ENCODE results near the gene TIGD4. TPM values are rescaled to one million over a fixed set of nuclear protein-coding genes. Genes with fewer than 3 reads are reported as not detected.

The TIGD4 gene
- total and polyA plus RNA-seq, 4 donors = 0.02 to 0.42 (median 0.23) TPM

GRCh38 chr4:152824561-152824960 lies 45.0 kb upstream of the TIGD4 start (continued):
- no peak for TF ChIP-seq JUND (IDR thresholded peaks at IDR 0.05)

GRCh38 chr4:152822323-152822722 lies 42.8 kb upstream of the TIGD4 start:
- Histone ChIP-seq H3K4me1 (ENCODE audit: control insufficient read depth in 4 of 4, insufficient read depth in 4 of 4, low read length in 3 of 4) (no peaks in the 10 kb centered on the region), H3K9me3 (ENCODE audit: control insufficient read depth in 4 of 4, low read length in 3 of 4) (no peaks in the 10 kb centered on the region), H3K36me3 (ENCODE audit: control insufficient read depth in 4 of 4, insufficient read depth in 3 of 4, low read depth in 1 of 4, low read length in 3 of 4) (no peaks in the 10 kb centered on the region), H3K4me3 (ENCODE audit: low read depth in 1 of 3, low read length in 3 of 3) (no peak overlapping the region), H3K27me3 (ENCODE audit: control insufficient read depth in 4 of 4, insufficient read depth in 4 of 4, low read length in 3 of 4) (no peaks in the 10 kb centered on the region), H3K9ac (ENCODE audit: low read depth in 1 of 2, low read length in 2 of 2) (no peak overlapping the region), H3K27ac (ENCODE audit: low read depth in 1 of 2, low read length in 2 of 2) (no peak overlapping the region)
- TF ChIP-seq EGR1 (IDR thresholded peaks at IDR 0.05; ENCODE audit: low read depth in 2 of 2) = no peak
- TF ChIP-seq JUND (IDR thresholded peaks at IDR 0.05) = no peak
- WGBS = 97% methylated on average over 1 of the region's 1 CpG
- no peak for DNase-seq (ENCODE audit: low spot score)

- Histone ChIP-seq H3K9me3 (ENCODE audit: control insufficient read depth in 4 of 4, low read length in 3 of 4) (no peaks in the 10 kb centered on the region), H3K27me3 (ENCODE audit: control insufficient read depth in 4 of 4, insufficient read depth in 4 of 4, low read length in 3 of 4) (no peaks in the 10 kb centered on the region), H3K9ac (ENCODE audit: low read depth in 1 of 2, low read length in 2 of 2) (no peak overlapping the region), H3K4me3 (ENCODE audit: low read depth in 1 of 3, low read length in 3 of 3) (no peak overlapping the region), H3K27ac (ENCODE audit: low read depth in 1 of 2, low read length in 2 of 2) (no peak overlapping the region), H3K36me3 (ENCODE audit: control insufficient read depth in 4 of 4, insufficient read depth in 3 of 4, low read depth in 1 of 4, low read length in 3 of 4) (no peaks in the 10 kb centered on the region), H3K4me1 (ENCODE audit: control insufficient read depth in 4 of 4, insufficient read depth in 4 of 4, low read length in 3 of 4) (no peaks in the 10 kb centered on the region)
- WGBS = 98% methylated on average over 2 of the region's 2 CpGs
- no peak for DNase-seq (ENCODE audit: low spot score)
- TF ChIP-seq, protein P1, sequence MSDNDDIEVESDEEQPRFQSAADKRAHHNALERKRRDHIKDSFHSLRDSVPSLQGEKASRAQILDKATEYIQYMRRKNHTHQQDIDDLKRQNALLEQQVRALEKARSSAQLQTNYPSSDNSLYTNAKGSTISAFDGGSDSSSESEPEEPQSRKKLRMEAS (IDR thresholded peaks at IDR 0.05) = no peak
- no peak for TF ChIP-seq EGR1 (IDR thresholded peaks at IDR 0.05; ENCODE audit: low read depth in 2 of 2)
- TF ChIP-seq FOXA1 (IDR thresholded peaks at IDR 0.05) = no peak
- no peak for TF ChIP-seq HNF4G (IDR thresholded peaks at IDR 0.05)
- no peak for TF ChIP-seq HNF4A (conservative IDR thresholded peaks at IDR 0.05)
- TF ChIP-seq GABPA (IDR thresholded peaks at IDR 0.05 in 1 of 2, conservative IDR thresholded peaks at IDR 0.05 in 1 of 2) = no peak
- no peak for TF ChIP-seq SP1 (IDR thresholded peaks at IDR 0.05)
- TF ChIP-seq, protein P2, sequence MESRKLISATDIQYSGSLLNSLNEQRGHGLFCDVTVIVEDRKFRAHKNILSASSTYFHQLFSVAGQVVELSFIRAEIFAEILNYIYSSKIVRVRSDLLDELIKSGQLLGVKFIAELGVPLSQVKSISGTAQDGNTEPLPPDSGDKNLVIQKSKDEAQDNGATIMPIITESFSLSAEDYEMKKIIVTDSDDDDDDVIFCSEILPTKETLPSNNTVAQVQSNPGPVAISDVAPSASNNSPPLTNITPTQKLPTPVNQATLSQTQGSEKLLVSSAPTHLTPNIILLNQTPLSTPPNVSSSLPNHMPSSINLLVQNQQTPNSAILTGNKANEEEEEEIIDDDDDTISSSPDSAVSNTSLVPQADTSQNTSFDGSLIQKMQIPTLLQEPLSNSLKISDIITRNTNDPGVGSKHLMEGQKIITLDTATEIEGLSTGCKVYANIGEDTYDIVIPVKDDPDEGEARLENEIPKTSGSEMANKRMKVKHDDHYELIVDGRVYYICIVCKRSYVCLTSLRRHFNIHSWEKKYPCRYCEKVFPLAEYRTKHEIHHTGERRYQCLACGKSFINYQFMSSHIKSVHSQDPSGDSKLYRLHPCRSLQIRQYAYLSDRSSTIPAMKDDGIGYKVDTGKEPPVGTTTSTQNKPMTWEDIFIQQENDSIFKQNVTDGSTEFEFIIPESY (IDR thresholded peaks at IDR 0.05) = no peak
- no peak for TF ChIP-seq TAF1 (conservative IDR thresholded peaks at IDR 0.05)
Measured at GRCh38 chr4:152820073-152820472, 40.5 kb upstream of the TIGD4 start.

DNA sequence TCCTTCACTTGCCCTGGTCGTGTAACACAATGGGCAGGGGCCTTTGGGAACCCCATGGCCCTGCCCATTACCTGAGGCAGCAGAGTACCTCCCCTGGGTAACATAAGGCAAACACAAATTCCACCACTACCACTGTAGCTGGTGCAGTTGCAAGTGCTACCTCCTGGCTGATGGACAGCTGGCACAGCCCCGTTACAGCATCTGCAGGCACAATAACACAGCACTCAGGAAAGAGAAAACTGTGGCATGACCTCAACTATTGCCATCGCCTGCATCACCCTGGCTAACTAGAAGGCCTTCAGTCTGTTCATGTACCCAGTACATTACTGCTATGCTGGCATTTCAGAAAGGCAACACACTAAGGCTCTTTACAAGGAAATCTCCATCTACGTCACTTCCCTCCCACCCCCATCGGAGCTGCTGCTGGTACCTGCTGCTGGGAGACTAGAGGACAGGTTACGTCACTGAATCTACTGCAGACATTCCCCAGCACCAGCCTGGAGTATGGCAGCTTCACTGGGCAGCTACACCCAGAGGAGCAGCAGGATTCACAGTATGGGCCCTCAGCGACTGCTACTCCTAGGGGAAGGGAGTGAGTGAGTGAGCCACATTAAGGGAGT lies 39.6 kb upstream of the TIGD4 start:
- DNase-seq (ENCODE audit: low spot score) = no peak
- no peak overlapping the region for H3K27ac ChIP-seq (ENCODE audit: low read depth in 1 of 2, low read length in 2 of 2)
- no peaks in the 10 kb centered on the region for H3K27me3 ChIP-seq (ENCODE audit: control insufficient read depth in 4 of 4, insufficient read depth in 4 of 4, low read length in 3 of 4)
- 95% methylated on average over 7 of the region's 7 CpGs for WGBS
- H3K4me3 ChIP-seq (ENCODE audit: low read depth in 1 of 3, low read length in 3 of 3) = no peak overlapping the region
- TF ChIP-seq GABPA (IDR thresholded peaks at IDR 0.05 in 1 of 2, conservative IDR thresholded peaks at IDR 0.05 in 1 of 2) = no peak
- TF ChIP-seq, protein P2 (IDR thresholded peaks at IDR 0.05) = no peak
- no peak for TF ChIP-seq JUND (IDR thresholded peaks at IDR 0.05)
- TF ChIP-seq HNF4G (IDR thresholded peaks at IDR 0.05) = no peak
- TF ChIP-seq RXRA (IDR thresholded peaks at IDR 0.05) = no peak
- no peak for TF ChIP-seq FOXA2 (IDR thresholded peaks at IDR 0.05)
- no peak for TF ChIP-seq SP1 (IDR thresholded peaks at IDR 0.05)
- no peak for TF ChIP-seq CTCF (IDR thresholded peaks at IDR 0.05; ENCODE audit: low read depth, low read length, missing input control)
- TF ChIP-seq, protein P1 (IDR thresholded peaks at IDR 0.05) = no peak
- no peaks in the 10 kb centered on the region for H3K36me3 ChIP-seq (ENCODE audit: control insufficient read depth in 4 of 4, insufficient read depth in 3 of 4, low read depth in 1 of 4, low read length in 3 of 4)
- H3K9ac ChIP-seq (ENCODE audit: low read depth in 1 of 2, low read length in 2 of 2) = no peak overlapping the region
- no peaks in the 10 kb centered on the region for H3K9me3 ChIP-seq (ENCODE audit: control insufficient read depth in 4 of 4, low read length in 3 of 4)
- H3K4me1 ChIP-seq (ENCODE audit: control insufficient read depth in 4 of 4, insufficient read depth in 4 of 4, low read length in 3 of 4) = no peaks in the 10 kb centered on the region
